ENCODE results near the gene FGA. TPM values are rescaled to one million over a fixed set of nuclear protein-coding genes. Genes with fewer than 3 reads are reported as not detected.

FGA gene
- total and polyA plus RNA-seq, 9 of the 15 experiments (the other 6 are each of a cell fraction or from before 2014, with no cell fraction given), result 0.04 to 2.5 (median 0.07) TPM; not detected in 5

GRCh38 chr4:154617820-154618317, 27.3 kb upstream of the FGA start:
- in situ Hi-C loops (cut with MboI), result loop anchor here (5.0 kb wide), 1 partner anchor 66 kb away; the partner anchor contains the start of gene PLRG1
- TF ChIP-seq MCM5 (IDR thresholded peaks at IDR 0.05; ENCODE audit: low read depth), result no peak
- no peak for TF ChIP-seq ZNF511 (CRISPR knock-in tag; IDR thresholded peaks at IDR 0.05)
- no peak for TF ChIP-seq DLX4 (CRISPR knock-in tag; IDR thresholded peaks at IDR 0.05)
- no peak for TF ChIP-seq DACH1 (IDR thresholded peaks at IDR 0.05; ENCODE audit: partially characterized antibody)
- TF ChIP-seq ZNF79 (CRISPR knock-in tag; IDR thresholded peaks at IDR 0.05; ENCODE audit: low read depth), result no peak
- no peak for TF ChIP-seq ZKSCAN3 (CRISPR knock-in tag; IDR thresholded peaks at IDR 0.05)
- no peak for TF ChIP-seq ZNF398 (CRISPR knock-in tag; IDR thresholded peaks at IDR 0.05)
- TF ChIP-seq YBX1 (IDR thresholded peaks at IDR 0.05), result no peak
- TF ChIP-seq NFIC (IDR thresholded peaks at IDR 0.05), result no peak
- no peak for TF ChIP-seq PTBP1 (IDR thresholded peaks at IDR 0.05; ENCODE audit: low read depth, low read length)
- H3K4me2 ChIP-seq (ENCODE audit: insufficient read depth, low read length), result no peak overlapping the region

More at GRCh38 chr4:154617820-154618317, 27.3 kb upstream of the FGA start:
- H3K9me3 ChIP-seq (replicated peaks; ENCODE audit: control insufficient read depth, insufficient read depth, low read depth, low read length), result no peaks in the 10 kb centered on the region
- H3K9me1 ChIP-seq (ENCODE audit: control insufficient read depth, insufficient read depth, low read length), result no peaks in the 10 kb centered on the region
- H3K79me2 ChIP-seq (ENCODE audit: control insufficient read depth, insufficient read depth, low read length), result no peaks in the 10 kb centered on the region
- FAIRE-seq, result no peak
- BruUV-seq (replicated peaks), result no TSS peak
- H3K27ac ChIP-seq (ENCODE audit: extremely low read depth, low read depth, low read length), result no peak overlapping the region
- no peaks in the 10 kb centered on the region for H3K36me3 ChIP-seq (ENCODE audit: control insufficient read depth, insufficient read depth, low read length)
- intact Hi-C loops (cut with micrococcal nuclease), result loop anchor here (1.0 to 10.0 kb wide), 4 partner anchors 59 to 843 kb away; no protein-coding TSS in a partner anchor
- ATAC-seq, result no peak
- H4K20me1 ChIP-seq (replicated peaks; ENCODE audit: control insufficient read depth, insufficient read depth, low read length), result no peaks in the 10 kb centered on the region
- DNase-seq (ENCODE audit: extremely low read depth in 1 of 4, low spot score in 3 of 4), result no peak
- H3K9ac ChIP-seq (ENCODE audit: insufficient read depth in 1 of 2, low read depth in 2 of 2, low read length in 2 of 2), result no peak overlapping the region
- CTCF ChIA-PET (ENCODE audit: low intra/inter-chr PET ratio), result interaction anchor here (0.6 to 2.1 kb wide), 3 partner anchors 58 to 88 kb away, joined by 3 to 14 read pairs (median 10); no protein-coding TSS in a partner anchor
- no peaks in the 10 kb centered on the region for H3K4me1 ChIP-seq (replicated peaks in 1 of 2; ENCODE audit: control insufficient read depth in 2 of 2, insufficient read depth in 2 of 2, low read length in 2 of 2)
- 0 out of 5 replicates have a peak, but pooled peaks cover 0 to 4% of the 10 kb centered on the region in 2 experiments for H3K27me3 ChIP-seq (ENCODE audit: control insufficient read depth in 2 of 2, insufficient read depth in 2 of 2, low read length in 2 of 2)
- POLR2A ChIA-PET, result no interaction called here
- 18% methylated on average over 5 of the region's 5 CpGs for WGBS (ENCODE audit: insufficient coverage, low coverage, missing lambda C conversion rate)
- no peak overlapping the region for H3K4me3 ChIP-seq
- no peak overlapping the region for H2AFZ ChIP-seq (ENCODE audit: low read depth, low read length)

Data from K562 (cell line).